Omental fat pad (tissue), 4 donors: ENCODE results near the gene ENGASE. TPM values are rescaled to one million over a fixed set of nuclear protein-coding genes. Genes with fewer than 3 reads are reported as not detected.

Experiments used
- ATAC-seq: fragments of 150-250 bp; one replicate; pipeline ENCODE4 v1.9.1; 2016; ENCODE audit warnings: mild to moderate bottlenecking, moderate library complexity; ENCODE audit not compliant: low FRiP score
- DNase-seq: peaks from one replicate; pipeline ENCODE4 v3.0.0-alpha.2; 2019; ENCODE audit warnings: low spot score
- CTCF ChIP-seq, 3 donors: fragments of 450-650 bp; IDR thresholded peaks; one replicate each; pipeline ENCODE4 v1.5.1; 2016 to 2017; ENCODE audit warnings: antibody characterized with exemption in 3 of 3, mild to moderate bottlenecking in 3 of 3, moderate library complexity in 2 of 3
- total RNA-seq, 4 donors: library from RNA; depleted of rRNA; stranded (reverse); fragments of >200 nt; gene quantifications; one replicate each; pipeline ENCODE4 v1.1.0, GENCODE V29; 2016

ENGASE gene
- total RNA-seq, 4 donors from 2014 or later: 12.2 to 52.3 (median 22.2) TPM

GRCh38 chr17:79135628-79136405 lies 61.2 kb downstream of the ENGASE start:
- DNase-seq (no peak), ATAC-seq (no peak)
- TF ChIP-seq CTCF (IDR thresholded peaks at IDR 0.05): no peak

Other genes starting within 250 kb of the ENGASE start
- 100 to 1,000 TPM in 2 of 4 donors, 10 to 100 TPM in 2; 32.5 to 162 (median 86.7) TPM for gene USP36, start 234.0 kb upstream of the ENGASE start, total RNA-seq
- gene CEP295NL, start 171.6 kb upstream of the ENGASE start, total RNA-seq: 10 to 100 TPM in 1 of 4 donors, 1 to 10 TPM in 3; 2.7 to 11.8 (median 5.5) TPM
- gene TIMP2, start 149.4 kb upstream of the ENGASE start, total RNA-seq: 100 to 1,000 TPM; 139 to 161 (median 150) TPM
- gene LGALS3BP, start 94.9 kb upstream of the ENGASE start, total RNA-seq: 100 to 1,000 TPM; 325 to 516 (median 441) TPM
- gene CANT1, start 65.1 kb upstream of the ENGASE start, total RNA-seq: 10 to 100 TPM; 24.0 to 34.8 (median 30.3) TPM
- 100 to 1,000 TPM; 110 to 438 (median 388) TPM for gene C1QTNF1, start 50.7 kb upstream of the ENGASE start, total RNA-seq